HUES6 (cell line): ENCODE results near the gene CNTN5.

Experiments
- H3K27ac ChIP-seq: 2 replicates; pipeline ENCODE4 v1.7.0; 2013; ENCODE audit warnings: low read depth, mild to moderate bottlenecking, low read length, inconsistent platforms
- H3K27me3 ChIP-seq: 2 replicates; pipeline ENCODE4 v1.6.1; 2013; ENCODE audit warnings: low read length; ENCODE audit not compliant: control insufficient read depth, insufficient read depth
- H3K36me3 ChIP-seq: 2 replicates; pipeline ENCODE4 v1.6.1; 2013; ENCODE audit warnings: low read length; ENCODE audit not compliant: control insufficient read depth, insufficient read depth
- H3K4me1 ChIP-seq: 2 replicates; pipeline ENCODE4 v1.6.1; 2013; ENCODE audit warnings: low read length; ENCODE audit not compliant: control insufficient read depth, insufficient read depth
- H3K4me3 ChIP-seq: 2 replicates; pipeline ENCODE4 v1.5.1; 2013; ENCODE audit warnings: low read depth, low read length
- H3K9ac ChIP-seq: one replicate; pipeline ENCODE4 v1.6.1; 2013; ENCODE audit warnings: mild to moderate bottlenecking, low read length
- H3K9me3 ChIP-seq: 2 replicates; pipeline ENCODE4 v1.6.1; 2013; ENCODE audit warnings: low read depth, low read length; ENCODE audit not compliant: control insufficient read depth, insufficient read depth

Gene CNTN5

DNA sequence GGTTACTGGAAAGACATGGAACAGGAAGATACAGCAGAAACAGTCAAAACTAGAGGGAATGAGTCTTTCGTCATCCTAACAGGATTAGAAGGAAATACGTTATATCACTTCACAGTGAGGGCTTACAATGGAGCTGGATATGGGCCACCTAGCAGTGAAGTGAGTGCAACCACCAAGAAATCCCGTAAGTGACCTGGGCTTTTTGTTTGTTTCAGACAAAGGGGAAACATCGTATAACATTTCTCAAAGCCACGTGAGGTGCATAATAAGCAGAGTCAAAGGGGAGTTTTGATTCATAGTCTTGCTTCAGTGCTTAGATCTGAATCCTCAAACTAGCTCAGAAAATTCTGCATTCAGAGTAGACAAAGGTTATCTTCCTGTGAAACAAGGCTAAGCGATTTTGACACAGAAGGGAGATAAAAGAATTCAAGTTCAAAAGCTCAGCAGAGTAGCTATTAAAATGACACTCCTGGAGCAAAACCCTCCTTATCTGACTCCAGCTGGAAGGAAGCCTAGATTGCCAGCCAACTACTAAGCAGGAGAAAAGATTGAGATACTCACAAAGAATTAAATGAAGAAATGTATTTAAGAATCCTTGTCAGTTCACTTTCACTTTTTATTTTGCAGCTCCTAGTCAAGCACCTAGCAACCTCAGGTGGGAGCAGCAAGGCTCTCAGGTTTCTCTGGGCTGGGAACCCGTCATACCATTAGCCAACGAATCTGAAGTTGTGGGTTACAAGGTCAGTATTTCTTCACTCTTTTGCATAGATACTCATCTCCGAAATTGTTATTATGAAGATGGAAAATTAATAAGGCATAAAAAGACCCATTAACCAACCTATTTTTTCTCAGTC lies 1319.9 kb downstream of the CNTN5 start:
- peaks cover 13% of the 10 kb centered on the region; the same call in 1 of the 2 replicates for H3K4me1 ChIP-seq
- no peaks in the 10 kb centered on the region for H3K9me3 ChIP-seq
- no peaks in the 10 kb centered on the region for H3K36me3 ChIP-seq
- no peak overlapping the region for H3K4me3 ChIP-seq
- no peak overlapping the region for H3K9ac ChIP-seq
- no peak overlapping the region for H3K27ac ChIP-seq
- no peaks in the 10 kb centered on the region for H3K27me3 ChIP-seq

- no peak overlapping the region for H3K9ac ChIP-seq
- H3K4me3 ChIP-seq, result no peak overlapping the region
- H3K9me3 ChIP-seq, result no peaks in the 10 kb centered on the region
- no peak overlapping the region for H3K27ac ChIP-seq
- no peaks in the 10 kb centered on the region for H3K27me3 ChIP-seq
- no peaks in the 10 kb centered on the region for H3K4me1 ChIP-seq
- H3K36me3 ChIP-seq, result no peaks in the 10 kb centered on the region
These were observed 1332.3 kb downstream of the CNTN5 start for GRCh38 chr11:100353083-100353482.

GRCh38 chr11:100354736-100355135 lies 1334.0 kb downstream of the CNTN5 start:
- Histone ChIP-seq H3K4me3 (no peak overlapping the region), H3K27ac (no peak overlapping the region), H3K36me3 (no peaks in the 10 kb centered on the region), H3K4me1 (no peaks in the 10 kb centered on the region), H3K9ac (no peak overlapping the region), H3K9me3 (no peaks in the 10 kb centered on the region), H3K27me3 (no peaks in the 10 kb centered on the region)

DNA sequence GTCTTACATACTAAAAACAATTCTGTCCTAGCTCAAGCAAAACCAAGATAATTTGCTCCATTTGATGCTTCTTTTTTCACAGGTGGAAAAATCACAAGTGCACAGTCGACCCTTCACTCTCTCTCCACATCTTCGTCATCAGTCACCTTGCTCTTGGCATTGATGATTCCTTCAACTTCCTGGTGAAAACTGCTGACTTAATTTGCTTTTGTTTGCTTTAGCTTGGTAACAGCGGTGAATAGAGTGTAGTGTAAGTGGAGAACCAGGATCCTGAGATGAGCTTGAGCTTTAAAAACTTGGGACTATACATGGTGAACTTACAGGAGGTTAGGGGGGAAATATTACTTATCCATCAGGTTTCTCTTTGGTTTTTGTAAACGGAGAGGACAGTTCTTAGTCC lies 1335.3 kb downstream of the CNTN5 start:
- Histone ChIP-seq H3K4me1 (no peaks in the 10 kb centered on the region), H3K27me3 (no peaks in the 10 kb centered on the region), H3K27ac (no peak overlapping the region), H3K9me3 (no peaks in the 10 kb centered on the region), H3K9ac (no peak overlapping the region), H3K4me3 (no peak overlapping the region), H3K36me3 (no peaks in the 10 kb centered on the region)

DNA sequence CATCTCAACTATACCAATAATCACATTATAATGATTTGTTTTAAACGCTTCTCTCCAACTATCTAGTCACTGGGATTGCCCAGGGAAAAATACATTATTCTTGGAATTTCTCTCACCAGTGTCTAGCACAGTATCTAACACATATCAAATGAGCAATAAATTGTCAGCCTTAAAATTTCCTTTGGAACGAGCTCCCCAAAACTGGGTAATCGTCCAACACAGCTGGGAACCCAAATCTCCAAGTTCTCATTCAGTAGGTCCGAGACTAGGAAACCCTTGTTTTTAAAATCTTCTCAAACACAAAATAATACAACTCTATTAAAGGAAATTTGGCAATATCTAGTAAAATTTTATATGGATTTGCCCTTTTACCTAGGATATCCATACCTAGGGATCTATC lies 1338.5 kb downstream of the CNTN5 start:
- Histone ChIP-seq H3K4me1 (no peaks in the 10 kb centered on the region), H3K9ac (no peak overlapping the region), H3K9me3 (no peaks in the 10 kb centered on the region), H3K27me3 (no peaks in the 10 kb centered on the region), H3K36me3 (no peaks in the 10 kb centered on the region), H3K27ac (no peak overlapping the region), H3K4me3 (no peak overlapping the region)

DNA sequence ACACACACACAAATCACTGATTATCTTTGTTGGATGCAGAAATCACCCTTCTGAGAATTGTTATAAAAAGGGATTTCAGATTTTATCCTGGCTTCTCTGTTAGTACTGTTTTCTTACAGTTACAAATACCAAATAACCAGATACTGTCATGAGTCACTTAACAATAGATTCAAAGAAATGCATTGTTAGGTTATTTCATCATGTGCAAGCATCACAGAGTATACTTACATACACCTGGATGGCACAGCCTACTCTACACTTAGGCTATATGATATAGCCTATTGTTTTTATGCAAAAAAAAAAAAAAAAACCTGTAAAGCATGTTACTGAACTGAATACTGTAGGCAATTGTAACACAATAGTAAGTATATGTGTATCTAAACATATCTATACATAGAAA lies 1347.1 kb downstream of the CNTN5 start:
- H3K27me3 ChIP-seq, result no peaks in the 10 kb centered on the region
- no peak overlapping the region for H3K27ac ChIP-seq
- H3K36me3 ChIP-seq, result no peaks in the 10 kb centered on the region
- H3K4me3 ChIP-seq, result no peak overlapping the region
- H3K9me3 ChIP-seq, result no peaks in the 10 kb centered on the region
- no peaks in the 10 kb centered on the region for H3K4me1 ChIP-seq
- H3K9ac ChIP-seq, result no peak overlapping the region

DNA sequence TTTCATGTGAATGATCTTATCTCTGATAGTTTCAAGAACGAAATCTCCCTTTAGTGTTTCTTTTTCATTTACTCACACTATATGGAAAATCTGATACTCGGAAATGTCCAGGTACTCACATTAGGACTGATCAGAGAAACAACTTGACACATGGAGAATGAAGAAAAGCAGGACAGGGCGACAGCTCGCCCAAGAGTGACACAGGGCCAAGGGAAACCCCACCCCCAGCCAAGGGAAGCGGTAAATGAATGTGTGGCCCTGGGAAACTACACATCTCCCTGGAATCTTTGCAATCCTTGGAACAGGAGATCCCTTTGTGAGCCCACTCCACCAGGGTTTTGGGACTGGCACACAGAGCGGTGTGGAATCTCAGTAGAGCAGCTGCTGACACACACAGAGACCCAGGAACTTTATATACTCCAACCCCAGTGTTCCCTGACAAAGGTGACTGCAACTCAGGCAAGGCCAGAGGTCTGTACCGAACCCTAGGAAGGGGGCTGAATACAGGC lies 1362.7 kb downstream of the CNTN5 start:
- Histone ChIP-seq H3K4me3 (no peak overlapping the region), H3K4me1 (no peaks in the 10 kb centered on the region; the same call in 1 of the 2 replicates), H3K9me3 (peaks cover 7% of the 10 kb centered on the region; the same call in 1 of the 2 replicates), H3K27ac (no peak overlapping the region), H3K9ac (no peak overlapping the region), H3K36me3 (no peaks in the 10 kb centered on the region), H3K27me3 (no peaks in the 10 kb centered on the region)

DNA sequence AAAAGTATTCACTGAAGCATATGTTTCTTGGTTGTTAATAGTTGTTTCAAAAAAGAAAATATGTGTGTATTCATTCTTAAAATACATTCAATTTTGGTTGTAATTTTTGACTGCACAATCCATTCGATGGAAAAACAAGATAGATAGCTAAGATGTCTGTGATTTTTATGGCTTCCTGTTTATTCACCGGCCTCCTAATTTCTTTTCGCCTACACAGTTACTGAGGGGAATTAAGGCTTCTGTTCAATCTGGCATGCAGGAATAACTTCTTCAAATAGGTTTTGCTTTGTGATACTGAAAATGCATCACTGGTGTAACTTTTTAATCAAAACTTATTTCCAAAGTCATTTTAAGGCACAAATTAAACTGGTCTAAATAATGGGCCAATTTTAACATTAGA lies 1375.5 kb downstream of the CNTN5 start:
- Histone ChIP-seq H3K36me3 (no peaks in the 10 kb centered on the region), H3K9me3 (no peaks in the 10 kb centered on the region), H3K4me3 (no peak overlapping the region), H3K4me1 (no peaks in the 10 kb centered on the region), H3K27me3 (no peaks in the 10 kb centered on the region), H3K9ac (no peak overlapping the region), H3K27ac (no peak overlapping the region)

GRCh38 chr11:100397401-100397800 lies 1376.7 kb downstream of the CNTN5 start:
- Histone ChIP-seq H3K27me3 (no peaks in the 10 kb centered on the region), H3K4me3 (no peak overlapping the region), H3K4me1 (no peaks in the 10 kb centered on the region), H3K36me3 (no peaks in the 10 kb centered on the region), H3K27ac (no peak overlapping the region), H3K9me3 (no peaks in the 10 kb centered on the region), H3K9ac (no peak overlapping the region)

DNA sequence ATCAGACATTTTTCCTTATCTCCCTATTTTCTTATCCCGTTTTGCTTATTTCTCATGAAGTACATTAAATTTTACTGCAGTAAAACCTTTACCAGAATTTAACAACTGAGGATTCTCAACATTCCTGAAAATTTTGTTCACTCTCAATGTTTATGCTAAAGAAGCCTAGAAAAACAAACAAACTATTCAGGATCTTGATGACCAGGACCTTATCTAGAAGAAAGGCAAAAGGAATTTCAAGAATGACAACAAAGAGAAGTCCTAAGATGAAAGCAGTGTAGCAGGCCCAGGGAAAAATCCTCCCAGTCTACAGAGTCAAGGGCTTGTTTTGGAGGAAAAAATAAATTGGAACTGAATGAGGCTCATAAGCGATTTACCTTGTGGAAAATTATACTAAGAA lies 1383.1 kb downstream of the CNTN5 start:
- H3K4me3 ChIP-seq, result no peak overlapping the region
- no peaks in the 10 kb centered on the region for H3K36me3 ChIP-seq
- H3K9me3 ChIP-seq, result peaks cover 9% of the 10 kb centered on the region; the same call in 1 of the 2 replicates
- no peak overlapping the region for H3K9ac ChIP-seq
- peaks cover 29% of the 10 kb centered on the region for H3K4me1 ChIP-seq
- no peaks in the 10 kb centered on the region for H3K27me3 ChIP-seq
- peak overlapping the region; percentile 77; the same call in 1 of the 2 replicates for H3K27ac ChIP-seq

DNA sequence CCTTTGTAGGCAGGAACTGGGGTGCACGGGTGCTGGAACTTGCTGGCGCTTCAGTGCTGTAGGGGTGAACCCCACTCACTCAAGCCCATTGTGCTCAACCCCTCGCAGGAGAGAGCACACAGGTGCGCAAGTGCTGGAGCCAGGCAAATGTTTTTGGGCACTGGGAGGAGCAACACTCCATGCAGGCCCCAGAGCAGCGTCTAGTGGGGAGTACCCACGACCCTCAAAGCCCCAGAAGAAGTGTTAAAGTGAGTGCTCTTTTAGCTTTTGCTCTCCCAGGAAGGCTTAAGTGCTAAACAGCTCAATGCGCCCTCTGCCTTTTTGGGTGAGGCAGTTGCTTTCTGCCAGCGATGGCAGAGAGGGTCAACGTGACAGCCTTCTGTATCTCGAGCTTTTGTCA lies 1384.2 kb downstream of the CNTN5 start:
- Histone ChIP-seq H3K4me3 (no peak overlapping the region), H3K27me3 (no peaks in the 10 kb centered on the region), H3K36me3 (no peaks in the 10 kb centered on the region), H3K9ac (no peak overlapping the region), H3K27ac (no peak overlapping the region), H3K9me3 (peaks cover 9% of the 10 kb centered on the region; the same call in 1 of the 2 replicates), H3K4me1 (peaks cover 32% of the 10 kb centered on the region)
